Endothelial cell of umbilical vein (primary cell): ENCODE results near the gene IFITM10.

Experiments
- EZH2 ChIP-seq: IDR thresholded peaks from 2 replicates; pipeline ENCODE4 v1.6.1; 2012; ENCODE audit warnings: borderline replicate concordance, low read depth, mild to moderate bottlenecking, moderate library complexity, low read length, inconsistent platforms; ENCODE audit not compliant: severe bottlenecking
- JUN ChIP-seq: IDR thresholded peaks from 2 replicates; pipeline ENCODE4 v1.6.1; 2011; ENCODE audit warnings: borderline replicate concordance, low read depth; ENCODE audit not compliant: insufficient read length, insufficient read depth
- MYC ChIP-seq: IDR thresholded peaks from one replicate; pipeline ENCODE4 v1.6.1; 2011; ENCODE audit warnings: mild to moderate bottlenecking, low read depth, low read length
- POLR2A ChIP-seq: IDR thresholded peaks from 2 replicates; pipeline ENCODE4 v1.6.1; 2012; ENCODE audit warnings: low read depth, mild to moderate bottlenecking, control low read depth, low read length
- POLR2AphosphoS5 ChIP-seq: IDR thresholded peaks from 2 replicates; pipeline ENCODE4 v1.6.1; 2012; ENCODE audit warnings: low read depth, mild to moderate bottlenecking, control low read depth, low read length, moderate library complexity; ENCODE audit not compliant: insufficient read depth
- TF ChIP-seq, protein P1 (sequence below), 2 donors: IDR thresholded peaks; 1 replicate in 1 of 2; 2 replicates in 1 of 2; pipeline ENCODE4 v1.5.1; 2011; ENCODE audit warnings: low read length in 2 of 2, mild to moderate bottlenecking in 2 of 2, moderate library complexity in 2 of 2, control low read depth in 1 of 2, inconsistent platforms in 1 of 2, low read depth in 1 of 2; ENCODE audit not compliant: insufficient read depth in 1 of 2; ENCODE audit errors: extremely low read depth in 1 of 2
- TF ChIP-seq, protein P2 (sequence below): IDR thresholded peaks from 2 replicates; pipeline ENCODE4 v1.6.1; 2011; ENCODE audit not compliant: insufficient read depth, insufficient read length

DNA sequence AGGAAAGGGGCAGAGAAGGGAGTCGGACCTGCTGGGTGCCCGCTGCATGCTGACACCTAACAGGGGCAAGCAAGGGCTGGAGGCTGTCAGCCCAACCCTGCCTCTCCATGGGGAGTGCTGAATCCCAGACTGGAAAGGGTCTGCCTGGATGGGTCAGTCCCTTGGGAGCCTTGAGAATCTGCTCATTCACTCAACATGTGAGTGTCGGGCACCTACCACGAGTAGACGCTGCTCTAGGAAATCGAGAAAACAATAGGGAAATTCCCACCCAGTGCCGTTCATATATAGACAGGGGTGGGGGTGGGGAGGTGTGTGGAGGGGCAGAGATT lies 17.7 kb upstream of the IFITM10 start:
- TF ChIP-seq, protein P1, sequence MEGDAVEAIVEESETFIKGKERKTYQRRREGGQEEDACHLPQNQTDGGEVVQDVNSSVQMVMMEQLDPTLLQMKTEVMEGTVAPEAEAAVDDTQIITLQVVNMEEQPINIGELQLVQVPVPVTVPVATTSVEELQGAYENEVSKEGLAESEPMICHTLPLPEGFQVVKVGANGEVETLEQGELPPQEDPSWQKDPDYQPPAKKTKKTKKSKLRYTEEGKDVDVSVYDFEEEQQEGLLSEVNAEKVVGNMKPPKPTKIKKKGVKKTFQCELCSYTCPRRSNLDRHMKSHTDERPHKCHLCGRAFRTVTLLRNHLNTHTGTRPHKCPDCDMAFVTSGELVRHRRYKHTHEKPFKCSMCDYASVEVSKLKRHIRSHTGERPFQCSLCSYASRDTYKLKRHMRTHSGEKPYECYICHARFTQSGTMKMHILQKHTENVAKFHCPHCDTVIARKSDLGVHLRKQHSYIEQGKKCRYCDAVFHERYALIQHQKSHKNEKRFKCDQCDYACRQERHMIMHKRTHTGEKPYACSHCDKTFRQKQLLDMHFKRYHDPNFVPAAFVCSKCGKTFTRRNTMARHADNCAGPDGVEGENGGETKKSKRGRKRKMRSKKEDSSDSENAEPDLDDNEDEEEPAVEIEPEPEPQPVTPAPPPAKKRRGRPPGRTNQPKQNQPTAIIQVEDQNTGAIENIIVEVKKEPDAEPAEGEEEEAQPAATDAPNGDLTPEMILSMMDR (IDR thresholded peaks at IDR 0.05; ENCODE audit: extremely low read depth in 1 of 2, insufficient read depth in 1 of 2, low read depth in 1 of 2, low read length in 2 of 2) = no peak
- TF ChIP-seq POLR2A (no peak), EZH2 (no peak), POLR2AphosphoS5 (no peak), JUN (no peak), MYC (no peak)
- TF ChIP-seq, protein P2, sequence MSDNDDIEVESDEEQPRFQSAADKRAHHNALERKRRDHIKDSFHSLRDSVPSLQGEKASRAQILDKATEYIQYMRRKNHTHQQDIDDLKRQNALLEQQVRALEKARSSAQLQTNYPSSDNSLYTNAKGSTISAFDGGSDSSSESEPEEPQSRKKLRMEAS = no peak
